CD4-positive, alpha-beta T cell (primary cell): ENCODE measurements around the gene BICC1. TPM values are rescaled to one million over a fixed set of nuclear protein-coding genes. Genes with fewer than 3 reads are reported as not detected.

Experiments used
- ATAC-seq: fragments of 200-7000 bp; cut with Tn5 transposase; one replicate; pipeline ENCODE4 v1.10.0; 2022; ENCODE audit warnings: mild to moderate bottlenecking; ENCODE audit not compliant: poor library complexity
- CTCF ChIA-PET: fragments of 350-600 bp; sonication (Branson Sonifier 250); formaldehyde crosslinking; loops from one replicate; lab custom pipeline; 2021; ENCODE audit warnings: antibody characterized with exemption, inconsistent platforms; lab: Charles Lee
- POLR2A ChIA-PET: fragments of 350-600 bp; sonication (Branson Sonifier 250); formaldehyde crosslinking; loops from one replicate; lab custom pipeline; 2021; ENCODE audit warnings: antibody characterized with exemption, inconsistent platforms; lab: Charles Lee
- DNase-seq, 14 experiments: peaks; one replicate each; pipeline ENCODE4 v3.0.0-alpha.2; 2013 to 2020; ENCODE audit warnings: mixed read lengths in 2 of 14
- H3K27ac ChIP-seq, 2 donors: one replicate each; pipeline versions ENCODE4 v1.5.1 to v1.7.0; 2013; ENCODE audit warnings: low read length in 2 of 2, low read depth in 1 of 2, mild to moderate bottlenecking in 1 of 2
- H3K27me3 ChIP-seq, 2 experiments: 1 replicate in 1 of 2; 2 replicates in 1 of 2; pipeline versions ENCODE4 v1.6.1 to v1.7.0; 2013; ENCODE audit warnings: low read length in 2 of 2, control low read depth in 1 of 2, mild to moderate bottlenecking in 1 of 2, moderate library complexity in 1 of 2; ENCODE audit not compliant: insufficient read depth in 2 of 2, control insufficient read depth in 1 of 2
- H3K36me3 ChIP-seq: one replicate; pipeline ENCODE4 v1.6.1; 2013; ENCODE audit warnings: low read length, control low read depth; ENCODE audit not compliant: insufficient read depth
- H3K4me1 ChIP-seq: one replicate; pipeline ENCODE4 v1.6.1; 2013; ENCODE audit warnings: low read length, control low read depth; ENCODE audit not compliant: insufficient read depth
- H3K4me3 ChIP-seq: one replicate; pipeline ENCODE4 v1.5.1; 2013; ENCODE audit warnings: mild to moderate bottlenecking, low read length, moderate library complexity
- H3K9me3 ChIP-seq, 2 experiments: 1 replicate in 1 of 2; 2 replicates in 1 of 2; pipeline versions ENCODE4 v1.6.1 to v1.7.0; 2013; ENCODE audit warnings: low read length in 2 of 2, mild to moderate bottlenecking in 2 of 2, control low read depth in 1 of 2, moderate library complexity in 1 of 2; ENCODE audit not compliant: control insufficient read depth in 1 of 2, insufficient read depth in 1 of 2
- H3K27ac Mint-ChIP-seq: one replicate; pipeline ENCODE4 v1.8.0; 2020; ENCODE audit warnings: mixed read lengths
- H3K27me3 Mint-ChIP-seq: one replicate; pipeline ENCODE4 v1.8.0; 2021; ENCODE audit warnings: mixed read lengths
- H3K36me3 Mint-ChIP-seq: one replicate; pipeline ENCODE4 v1.8.0; 2021; ENCODE audit warnings: low read depth, mixed read lengths
- H3K4me1 Mint-ChIP-seq: one replicate; pipeline ENCODE4 v1.8.0; 2021; ENCODE audit warnings: low read depth, mixed read lengths
- H3K4me3 Mint-ChIP-seq: one replicate; pipeline ENCODE4 v1.8.0; 2020; ENCODE audit warnings: mild to moderate bottlenecking, mixed read lengths
- H3K9me3 Mint-ChIP-seq: one replicate; pipeline ENCODE4 v1.8.0; 2020; ENCODE audit warnings: mixed read lengths
- CTCF ChIP-seq: fragments of 200-600 bp; IDR thresholded peaks from one replicate; pipeline ENCODE4 v1.8.0; 2022; ENCODE audit warnings: antibody characterized with exemption, mild to moderate bottlenecking
- intact Hi-C, 2 experiments: fragments of 100-400 bp; cut with DNase I in 1 of 2; cut with micrococcal nuclease in 1 of 2; formaldehyde crosslinking; loops; one replicate each; pipeline versions ENCODE4 v1.15.1 to v1.9.0; 2023 to 2025; cut with DNase I, micrococcal nuclease
- total RNA-seq, 174 experiments: library from RNA in 2 of 174; stranded (reverse) in 2 of 174; gene quantifications; one replicate each; pipeline ENCODE4 v1.2.3 and lab custom pipeline; 2021 to 2026

Gene BICC1
- total RNA-seq, 2 experiments from 2014 or later, result not detected

GRCh38 chr10:58662314-58662713 is 149.6 kb downstream of the BICC1 start:
- Histone ChIP-seq H3K27me3 (no peaks in the 10 kb centered on the region), H3K4me3 (no peak overlapping the region), H3K36me3 (no peaks in the 10 kb centered on the region), H3K9me3 (peaks cover 4 to 7% of the 10 kb centered on the region in 2 experiments), H3K27ac (no peak overlapping the region), H3K4me1 (no peaks in the 10 kb centered on the region)
- H3K4me3 Mint-ChIP-seq, result no peak overlapping the region
- intact Hi-C loops, result no loop called here
- CTCF ChIA-PET, result no interaction called here
- no peak overlapping the region for H3K27ac Mint-ChIP-seq
- ATAC-seq, result no peak
- TF ChIP-seq CTCF, result no peak
- H3K9me3 Mint-ChIP-seq, result peaks cover 10% of the 10 kb centered on the region
- POLR2A ChIA-PET, result no interaction called here
- H3K27me3 Mint-ChIP-seq, result no peaks in the 10 kb centered on the region
- H3K36me3 Mint-ChIP-seq, result no peaks in the 10 kb centered on the region
- H3K4me1 Mint-ChIP-seq, result peaks cover 17% of the 10 kb centered on the region
- peak in 2 of 14 experiments; percentile 10 to 14 for DNase-seq

GRCh38 chr10:58665361-58665760 is 152.7 kb downstream of the BICC1 start:
- H3K36me3 ChIP-seq, result no peaks in the 10 kb centered on the region
- H3K27me3 ChIP-seq, result no peaks in the 10 kb centered on the region
- peaks cover 10% of the 10 kb centered on the region for H3K9me3 Mint-ChIP-seq
- no peak overlapping the region for H3K27ac ChIP-seq
- no peak overlapping the region for H3K4me3 ChIP-seq
- H3K9me3 ChIP-seq, result peaks cover 4 to 7% of the 10 kb centered on the region in 2 experiments
- H3K4me1 Mint-ChIP-seq, result peaks cover 17% of the 10 kb centered on the region
- DNase-seq, result no peak
- POLR2A ChIA-PET, result no interaction called here
- no peaks in the 10 kb centered on the region for H3K4me1 ChIP-seq
- no peaks in the 10 kb centered on the region for H3K27me3 Mint-ChIP-seq
- CTCF ChIA-PET, result no interaction called here
- H3K4me3 Mint-ChIP-seq, result no peak overlapping the region
- H3K36me3 Mint-ChIP-seq, result no peaks in the 10 kb centered on the region
- no peak for TF ChIP-seq CTCF
- intact Hi-C loops, result no loop called here
- H3K27ac Mint-ChIP-seq, result no peak overlapping the region
- ATAC-seq, result no peak

- H3K36me3 ChIP-seq, result no peaks in the 10 kb centered on the region
- H3K27me3 ChIP-seq, result no peaks in the 10 kb centered on the region
- H3K9me3 Mint-ChIP-seq, result peaks cover 10% of the 10 kb centered on the region
- no peaks in the 10 kb centered on the region for H3K27me3 Mint-ChIP-seq
- intact Hi-C loops, result no loop called here
- H3K27ac Mint-ChIP-seq, result peak overlapping the region; percentile 5
- peak; percentile 34 for ATAC-seq
- peaks cover 13% of the 10 kb centered on the region for H3K4me1 Mint-ChIP-seq
- ChIA-PET POLR2A (no interaction called here), CTCF (no interaction called here)
- H3K4me1 ChIP-seq, result no peaks in the 10 kb centered on the region
- H3K4me3 ChIP-seq, result no peak overlapping the region
- DNase-seq, result peak in 3 of 14 experiments; percentile 23 to 56 (median 50)
- no peak for TF ChIP-seq CTCF
- H3K9me3 ChIP-seq, result peaks cover 4 to 7% of the 10 kb centered on the region in 2 experiments
- no peaks in the 10 kb centered on the region for H3K36me3 Mint-ChIP-seq
- no peak overlapping the region for H3K27ac ChIP-seq
- peak overlapping the region; percentile 5 for H3K4me3 Mint-ChIP-seq
Observed at GRCh38 chr10:58666024-58666423, 153.4 kb downstream of the BICC1 start.
